Left cardiac atrium (tissue), 4 donors: ENCODE results near the gene CLCN5. TPM values are rescaled to one million over a fixed set of nuclear protein-coding genes. Genes with fewer than 3 reads are reported as not detected.

Source experiments
- ATAC-seq, 2 donors: fragments of 200-7000 bp; cut with Tn5 transposase; one replicate each; pipeline ENCODE4 v1.9.1; 2020; ENCODE audit warnings: mild to moderate bottlenecking in 2 of 2, moderate library complexity in 2 of 2
- DNase-seq: peaks from one replicate; pipeline ENCODE4 v3.0.0-alpha.2; 2020
- intact Hi-C, 2 donors: fragments of 100-400 bp; cut with DNase I; formaldehyde crosslinking; loops; one replicate each; pipeline versions ENCODE4 v1.14.1 to v1.15.1; 2022 to 2023
- microRNA-seq, 2 donors: library from miRNA; unstranded; fragments of <30 nt; microRNA quantifications; one replicate each; pipeline ENCODE4 v1.2.0, GENCODE V29; 2020
- total RNA-seq, 2 donors: library from RNA; stranded (reverse); fragmentation: NEBNext Ultra II Directional; extraction: Animal tissue kit (Norgen Biotek cat#: 25700); gene quantifications; one replicate each; pipeline ENCODE4 v1.2.1, GENCODE V29; 2021
- donor health status: DM: no; HTN: yes; CAD: no.
- donor health status: DM: no; HTN: yes; CAD: no; lungs with severe emphysema.
- donor health status: DM: yes; HTN: yes; CAD: no.
- donor health status: Dilated cardiomyopathy.

Gene CLCN5
- total RNA-seq, 2 donors from 2014 or later: 1.9 to 3.6 TPM

DNA sequence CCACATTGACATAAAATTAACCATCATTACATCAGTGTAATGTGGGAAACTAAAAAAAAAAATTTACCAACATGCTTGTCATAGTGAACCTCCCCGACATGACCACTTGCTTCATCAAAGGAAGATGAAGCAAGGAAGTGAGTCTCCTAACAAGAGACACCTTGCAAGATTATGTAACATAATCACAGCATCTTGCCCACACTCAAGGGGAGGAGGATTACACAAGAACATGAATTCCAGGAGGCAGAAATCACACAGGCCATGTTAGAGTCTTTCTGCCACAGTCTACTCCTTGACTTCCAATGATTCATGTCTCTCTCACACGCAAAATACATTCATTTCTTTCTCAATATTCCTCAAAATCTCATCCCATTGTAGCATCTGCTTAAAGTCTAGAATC, 185.1 kb downstream of the CLCN5 start:
- ATAC-seq (no peak), DNase-seq (no peak)
- intact Hi-C loops: no loop called here

DNA sequence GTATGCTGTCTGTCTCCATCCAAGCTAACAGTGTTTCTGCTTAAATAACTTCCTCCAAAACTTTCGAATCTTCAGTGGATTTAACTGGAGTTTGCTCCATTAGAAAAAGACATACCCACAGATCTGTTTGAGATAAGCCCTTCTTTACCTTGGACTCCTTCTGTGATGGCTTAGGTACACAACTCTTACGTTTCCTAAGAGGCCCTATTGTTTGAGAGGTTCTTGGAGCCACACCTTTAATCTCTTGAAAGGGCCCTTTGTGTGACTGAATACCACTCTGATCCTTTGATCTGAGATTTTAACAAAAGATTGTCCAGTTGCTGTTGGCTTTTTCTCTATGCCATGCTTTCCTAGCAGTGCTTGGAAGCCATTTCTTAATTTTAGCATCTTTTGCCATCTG, 185.9 kb downstream of the CLCN5 start:
- intact Hi-C loops: no loop called here
- ATAC-seq (no peak), DNase-seq (no peak)

DNA sequence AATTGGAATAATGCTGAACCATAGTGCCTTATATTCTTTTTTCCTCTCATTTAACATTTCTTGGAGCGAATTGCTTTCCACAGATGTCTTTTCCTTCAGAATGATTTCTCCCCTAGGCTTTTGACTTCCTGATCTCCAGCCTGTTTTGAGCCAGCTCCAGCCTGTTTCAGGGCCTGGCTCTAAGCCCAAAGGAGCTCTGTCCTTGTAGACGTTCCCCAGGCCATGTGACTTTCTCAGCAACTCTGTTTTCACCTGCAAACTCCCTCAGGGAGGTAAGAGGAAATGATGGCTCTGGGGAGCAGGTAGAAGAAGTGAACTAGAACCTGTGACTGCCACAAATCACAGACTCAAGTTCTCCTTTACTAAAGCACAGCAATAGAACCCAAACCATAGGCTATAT, 189.3 kb downstream of the CLCN5 start:
- no peak for DNase-seq

DNA sequence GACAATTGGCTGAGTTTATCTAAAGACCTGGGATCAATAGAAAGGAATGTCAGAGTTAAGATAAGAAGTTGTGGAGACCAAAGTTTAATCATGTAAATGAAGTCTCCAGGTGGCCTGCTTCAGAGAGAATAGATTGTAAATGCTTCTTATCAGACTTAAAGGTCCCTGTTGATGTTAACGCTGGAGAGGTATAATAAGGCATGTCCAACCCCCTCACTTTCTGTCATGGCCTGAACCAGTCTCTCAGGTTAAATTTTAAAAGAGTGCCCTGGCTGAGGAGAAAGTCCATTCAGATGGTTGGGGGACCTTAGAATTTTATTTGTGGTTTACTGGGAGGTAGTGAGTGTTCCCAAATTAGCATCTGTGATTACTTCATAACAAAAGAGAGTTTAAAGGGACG, 191.7 kb downstream of the CLCN5 start:
- ATAC-seq (no peak), DNase-seq (no peak)
- intact Hi-C loops: no loop called here

More for the DNA sequence above, 189.3 kb downstream of the CLCN5 start:
- no peak for ATAC-seq
- intact Hi-C loops: no loop called here

DNA sequence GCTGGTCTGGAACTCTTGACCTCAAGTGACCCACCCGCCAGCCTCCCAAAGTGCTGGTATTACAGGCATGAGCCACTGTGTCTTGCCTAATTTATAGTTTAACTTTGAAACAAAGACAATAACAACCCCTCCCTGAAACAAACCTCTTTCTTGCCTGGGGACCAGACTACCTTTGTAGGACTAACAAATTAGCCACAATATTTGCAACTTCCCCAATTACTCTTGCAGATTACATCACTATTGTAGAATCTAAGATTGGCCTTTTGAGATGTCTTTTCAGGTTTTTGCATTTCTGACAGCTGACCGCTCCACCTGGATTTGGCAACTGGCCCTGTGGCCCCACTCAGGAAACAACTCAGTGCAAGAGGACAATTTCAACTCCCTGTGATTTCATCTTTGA, 193.6 kb downstream of the CLCN5 start:
- intact Hi-C loops: no loop called here
- no peak for ATAC-seq
- DNase-seq: no peak

DNA sequence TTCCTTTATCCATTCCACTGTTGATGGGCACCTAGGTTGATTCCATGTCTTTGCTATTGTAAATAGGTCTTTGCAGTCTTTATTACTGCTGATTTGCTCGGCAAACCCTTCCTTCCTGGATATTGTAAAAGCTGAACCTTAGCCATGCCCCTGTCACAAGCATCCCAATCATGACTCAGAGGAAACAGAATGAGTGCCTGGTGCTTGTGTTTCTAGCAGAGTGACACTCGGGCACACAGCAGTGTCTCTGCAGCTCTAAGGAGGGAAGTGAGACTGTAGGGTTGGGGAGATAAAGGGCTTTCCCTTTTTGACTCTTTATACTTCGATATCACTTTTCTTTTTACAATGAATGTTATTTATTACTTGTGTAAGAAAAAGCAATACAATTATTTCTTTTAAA, 195.1 kb downstream of the CLCN5 start:
- intact Hi-C loops: no loop called here
- no peak for ATAC-seq

DNA sequence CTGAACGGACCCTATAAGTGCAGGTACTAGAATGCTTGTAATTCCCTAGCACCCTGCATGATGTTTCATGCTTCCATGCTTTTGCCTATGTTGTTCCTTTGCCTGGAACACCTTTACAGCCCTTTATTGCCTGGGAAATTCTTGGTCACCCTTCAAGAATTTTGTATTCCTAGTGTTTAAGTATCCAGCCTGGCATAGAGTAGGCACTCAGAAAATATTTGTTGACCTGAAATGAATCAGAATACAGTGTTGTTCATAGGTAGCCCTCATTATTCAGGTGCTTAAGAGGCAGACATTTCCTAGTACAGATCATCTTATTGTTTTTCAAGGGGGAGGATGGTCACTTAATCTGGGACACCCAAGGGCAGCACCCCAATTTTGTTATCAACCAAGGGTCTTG, 203.1 kb downstream of the CLCN5 start:
- intact Hi-C loops: no loop called here
- ATAC-seq (no peak), DNase-seq (no peak)

More for the DNA sequence above, 195.1 kb downstream of the CLCN5 start:
- DNase-seq: no peak

DNA sequence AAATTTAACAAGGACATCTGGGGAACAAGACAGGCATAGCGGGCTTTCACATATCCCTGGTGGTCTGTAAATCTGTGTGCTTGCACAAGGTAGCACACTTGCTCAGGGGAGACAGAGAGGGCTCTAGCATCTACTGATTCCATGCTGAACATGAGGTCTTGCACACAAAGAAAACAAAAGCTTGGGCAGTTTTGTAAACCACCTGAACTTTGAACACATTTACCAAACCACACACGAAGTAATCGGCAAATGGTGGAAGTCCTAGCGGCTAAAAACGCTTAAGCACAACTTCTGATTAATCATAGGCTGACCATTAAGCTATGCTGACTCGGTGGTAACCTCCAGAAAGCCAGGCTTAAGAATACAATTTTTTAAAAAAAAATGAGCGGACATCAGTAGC, 225.6 kb downstream of the CLCN5 start:
- no peak for DNase-seq
- intact Hi-C loops: no loop called here
- no peak for ATAC-seq

Small RNA genes lying within 50 kb of the gene (microRNA-seq; reads per million reads assigned to microRNA genes)
- gene MIR188 (57.0 to 70.5 reads per million in 2 donors), gene MIR362 (165 to 190 reads per million in 2 donors), gene MIR500A (8.7 to 11.4 reads per million in 2 donors), gene MIR500B (0 reads per million in 2 donors), gene MIR501 (36.8 to 44.3 reads per million in 2 donors), gene MIR502 (25.8 to 51.7 reads per million in 2 donors), gene MIR532 (564 to 922 reads per million in 2 donors), gene MIR660 (305 to 388 reads per million in 2 donors)

Other genes with a start within 250 kb of the CLCN5 start
- not detected for gene PAGE1, start 226.6 kb upstream of the CLCN5 start, total RNA-seq
- gene PAGE4, start 93.3 kb upstream of the CLCN5 start, total RNA-seq: not detected
- 1 to 10 TPM; 1.6 to 2.7 TPM for gene USP27X, start 43.1 kb upstream of the CLCN5 start, total RNA-seq